ENCODE results near the gene DNM3.

GRCh38 chr1:172107316-172107975 lies 266.1 kb downstream of the DNM3 start:
- TF ChIP-seq CTCF (conservative IDR thresholded peaks at IDR 0.05 in 1 of 2, IDR thresholded peaks at IDR 0.05 in 1 of 2; ENCODE audit: extremely low read depth in 1 of 2, insufficient read depth in 1 of 2, low read depth in 1 of 2, low read length in 2 of 2): no peak
- TF ChIP-seq EZH2 (IDR thresholded peaks at IDR 0.05; ENCODE audit: borderline replicate concordance, low read length): no peak
